ENCODE measurements around the gene C6orf132. TPM values are rescaled to one million over a fixed set of nuclear protein-coding genes. Genes with fewer than 3 reads are reported as not detected.

C6orf132 gene
- total and polyA plus RNA-seq, 2 experiments from 2014 or later: 22.2 to 40.9 TPM

GRCh38 chr6:42083530-42083929, 58.9 kb downstream of the C6orf132 start:
- no peak overlapping the region for H3K27ac Mint-ChIP-seq
- H3K4me3 ChIP-seq: no peak overlapping the region

GRCh38 chr6:42079941-42080464, 62.4 kb downstream of the C6orf132 start:
- H3K27me3 ChIP-seq (ENCODE audit: insufficient read depth): no peaks in the 10 kb centered on the region
- H3K36me3 ChIP-seq (ENCODE audit: insufficient read depth): peaks cover 15% of the 10 kb centered on the region
- no peak overlapping the region for H3K4me2 ChIP-seq
- H3K27me3 Mint-ChIP-seq (ENCODE audit: insufficient read depth, low read depth, poor library complexity): no peaks in the 10 kb centered on the region
- peaks cover 22% of the 10 kb centered on the region for H3K36me3 Mint-ChIP-seq (ENCODE audit: low read depth)
- no peak overlapping the region for H3K27ac Mint-ChIP-seq
- H3K79me2 ChIP-seq (replicated peaks; ENCODE audit: insufficient read depth): no peaks in the 10 kb centered on the region
- no peaks in the 10 kb centered on the region for H3K9me2 ChIP-seq (ENCODE audit: insufficient read depth)
- no peak overlapping the region for H3K4me3 ChIP-seq
- DNase-seq (ENCODE audit: low spot score) (no peak), ATAC-seq (no peak)
- no peaks in the 10 kb centered on the region for H3K9me3 Mint-ChIP-seq
- H3F3A ChIP-seq (replicated peaks; ENCODE audit: low read depth): peaks cover 5% of the 10 kb centered on the region; the same call in 1 of the 2 replicates
- no peak overlapping the region for H3K27ac ChIP-seq (ENCODE audit: low read depth)
- H3K4me1 Mint-ChIP-seq: no peaks in the 10 kb centered on the region
- H3K4me3 Mint-ChIP-seq: no peak overlapping the region
- no peaks in the 10 kb centered on the region; the same call in 1 of the 2 replicates for H4K20me1 ChIP-seq (replicated peaks; ENCODE audit: insufficient read depth)
- no peak overlapping the region for H2AFZ ChIP-seq
- H3K4me1 ChIP-seq (ENCODE audit: insufficient read depth): no peaks in the 10 kb centered on the region
- TF ChIP-seq REST (IDR thresholded peaks at IDR 0.05; ENCODE audit: unreplicated experiment) (no peak), ZNF331 (CRISPR knock-in tag; IDR thresholded peaks at IDR 0.05; ENCODE audit: low read depth) (no peak), STAT1 (IDR thresholded peaks at IDR 0.05; ENCODE audit: unreplicated experiment) (no peak), NANOG (IDR thresholded peaks at IDR 0.05; ENCODE audit: borderline replicate concordance) (no peak), CTCF (conservative IDR thresholded peaks at IDR 0.05; ENCODE audit: low read depth in 2 of 2) (no peak), ZNF114 (CRISPR knock-in tag; IDR thresholded peaks at IDR 0.05) (no peak), POLR2AphosphoS5 (IDR thresholded peaks at IDR 0.05; ENCODE audit: low read depth) (no peak), JUNB (IDR thresholded peaks at IDR 0.05; ENCODE audit: unreplicated experiment) (no peak), EZH2 (IDR thresholded peaks at IDR 0.05; ENCODE audit: low read depth, unreplicated experiment) (no peak), EZH2phosphoT487 (IDR thresholded peaks at IDR 0.05; ENCODE audit: unreplicated experiment) (no peak), CREB1 (CRISPR knock-in tag; IDR thresholded peaks at IDR 0.05; ENCODE audit: low read depth) (no peak), ETS1 (IDR thresholded peaks at IDR 0.05) (no peak)

More at GRCh38 chr6:42083530-42083929, 58.9 kb downstream of the C6orf132 start:
- Histone ChIP-seq H3K4me1 (ENCODE audit: insufficient read depth) (peaks cover 11% of the 10 kb centered on the region), H4K20me1 (replicated peaks; ENCODE audit: insufficient read depth) (no peaks in the 10 kb centered on the region; the same call in 1 of the 2 replicates), H3F3A (replicated peaks; ENCODE audit: low read depth) (peaks cover 5% of the 10 kb centered on the region; the same call in 1 of the 2 replicates), H3K27ac (ENCODE audit: low read depth) (no peak overlapping the region), H3K4me2 (no peak overlapping the region), H3K9me2 (ENCODE audit: insufficient read depth) (no peaks in the 10 kb centered on the region), H2AFZ (no peak overlapping the region), H3K27me3 (ENCODE audit: insufficient read depth) (no peaks in the 10 kb centered on the region), H3K79me2 (replicated peaks; ENCODE audit: insufficient read depth) (no peaks in the 10 kb centered on the region), H3K36me3 (ENCODE audit: insufficient read depth) (no peaks in the 10 kb centered on the region; the same call in 1 of the 2 replicates)
- Mint-ChIP-seq H3K4me3 (no peak overlapping the region), H3K27me3 (ENCODE audit: insufficient read depth, low read depth, poor library complexity) (peaks cover 13% of the 10 kb centered on the region), H3K36me3 (ENCODE audit: low read depth) (peaks cover 3% of the 10 kb centered on the region; the same call in 1 of the 3 replicates), H3K4me1 (peaks cover 16% of the 10 kb centered on the region), H3K9me3 (no peaks in the 10 kb centered on the region)
- ATAC-seq: no peak
- DNase-seq (ENCODE audit: low spot score): no peak
- TF ChIP-seq POLR2AphosphoS5 (IDR thresholded peaks at IDR 0.05; ENCODE audit: low read depth) (no peak), ZNF331 (CRISPR knock-in tag; IDR thresholded peaks at IDR 0.05; ENCODE audit: low read depth) (no peak), ZNF114 (CRISPR knock-in tag; IDR thresholded peaks at IDR 0.05) (no peak), CTCF (conservative IDR thresholded peaks at IDR 0.05; ENCODE audit: low read depth in 2 of 2) (no peak)
